Natural killer cell treated with Interleukin-12 subunit alpha and Interleukin-12 subunit beta and Interleukin-15 and Interleukin-18, amount 100 ng/mL, for 72 hours (primary cell): ENCODE results near the gene KNTC1. TPM values are rescaled to one million over a fixed set of nuclear protein-coding genes. Genes with fewer than 3 reads are reported as not detected.

Experiments
- ATAC-seq, 2 donors: fragments of 150-1000 bp; cut with Tn5 transposase in 1 of 2; sonication (Bioruptor Pico), chemical (Tn5 transposase) in 1 of 2; 2 replicates each; pipeline ENCODE4 v1.10.0; 2021
- DNase-seq: peaks from one replicate; pipeline ENCODE4 v3.0.0; 2022; ENCODE audit warnings: low spot score
- H3K27ac Mint-ChIP-seq, 2 donors: 1 replicate in 1 of 2; 2 replicates in 1 of 2; pipeline ENCODE4 v1.8.0; 2022; ENCODE audit warnings: mixed read lengths in 2 of 2, mild to moderate bottlenecking in 1 of 2, moderate library complexity in 1 of 2
- H3K27me3 Mint-ChIP-seq, 2 donors: 1 replicate in 1 of 2; 2 replicates in 1 of 2; pipeline ENCODE4 v1.8.0; 2022; ENCODE audit warnings: mixed read lengths in 2 of 2
- H3K36me3 Mint-ChIP-seq: one replicate; pipeline ENCODE4 v1.8.0; 2022; ENCODE audit warnings: mixed read lengths
- H3K4me1 Mint-ChIP-seq, 2 donors: 1 replicate in 1 of 2; 2 replicates in 1 of 2; pipeline ENCODE4 v1.8.0; 2022; ENCODE audit warnings: low read depth in 2 of 2, mixed read lengths in 2 of 2, mild to moderate bottlenecking in 1 of 2
- H3K4me3 Mint-ChIP-seq: one replicate; pipeline ENCODE4 v1.8.0; 2022; ENCODE audit warnings: mixed read lengths
- H3K9me3 Mint-ChIP-seq: 2 replicates; pipeline ENCODE4 v1.8.0; 2022; ENCODE audit warnings: mixed read lengths
- total RNA-seq, 2 donors: library from RNA; stranded (reverse); gene quantifications; one replicate each; pipeline ENCODE4 v1.2.3, GENCODE V29; 2022

Gene KNTC1
- total RNA-seq, 2 donors from 2014 or later: 65.1 to 187 TPM

DNA sequence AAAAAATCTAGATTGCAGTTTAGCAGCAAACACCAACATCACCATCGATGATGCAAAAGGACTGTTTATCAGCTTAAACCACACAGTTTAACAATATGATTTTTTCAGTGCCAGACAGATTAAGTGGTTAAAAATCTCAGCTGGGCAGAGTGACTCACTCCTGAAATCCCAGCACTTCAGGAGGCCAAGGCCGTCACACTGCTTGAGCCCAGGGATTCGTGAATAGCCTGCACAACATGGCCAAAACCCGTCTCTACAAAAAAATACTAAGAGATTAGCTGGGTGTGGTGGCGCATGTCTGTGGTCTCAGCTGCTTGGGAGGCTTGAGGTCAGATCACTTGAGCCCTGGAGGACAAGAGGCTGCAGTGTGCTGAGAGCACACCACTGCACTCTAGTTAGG, 9.2 kb upstream of the KNTC1 start:
- Mint-ChIP-seq H3K27me3 (no peaks in the 10 kb centered on the region), H3K27ac (peak overlapping the region; percentile 45 to 61), H3K4me3 (peak overlapping the region; percentile 39), H3K9me3 (no peaks in the 10 kb centered on the region), H3K36me3 (peaks cover 52% of the 10 kb centered on the region), H3K4me1 (peaks cover 35 to 43% of the 10 kb centered on the region in 2 donors)
- no peak for DNase-seq
- ATAC-seq: peak in 1 of 2 donors; percentile 43

DNA sequence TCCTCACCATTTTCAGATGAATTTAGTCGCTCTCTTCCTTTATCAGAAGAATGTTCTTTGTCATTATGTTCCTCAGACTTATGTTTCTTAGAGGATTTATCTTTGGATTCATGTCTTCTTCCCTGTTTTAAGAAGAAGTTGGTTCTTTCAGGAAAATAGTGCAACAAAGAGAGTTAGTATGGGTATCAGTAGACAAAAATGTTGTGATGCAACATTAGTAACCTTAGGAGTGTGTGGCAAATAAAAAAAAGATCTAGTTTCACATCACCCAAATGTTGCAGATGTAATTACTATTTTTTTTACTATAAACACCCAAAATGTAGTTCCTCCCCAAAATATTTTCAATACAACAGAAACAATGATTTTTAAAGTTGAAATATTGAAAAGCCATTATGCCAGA, 8.1 kb upstream of the KNTC1 start:
- peaks cover 43 to 53% of the 10 kb centered on the region in 2 donors for H3K4me1 Mint-ChIP-seq
- no peaks in the 10 kb centered on the region for H3K9me3 Mint-ChIP-seq
- no peaks in the 10 kb centered on the region for H3K27me3 Mint-ChIP-seq
- DNase-seq (no peak), ATAC-seq (no peak)
- peaks cover 58% of the 10 kb centered on the region for H3K36me3 Mint-ChIP-seq
- peak overlapping the region; percentile 13 for H3K4me3 Mint-ChIP-seq
- peak overlapping the region; percentile 57 to 63 for H3K27ac Mint-ChIP-seq

DNA sequence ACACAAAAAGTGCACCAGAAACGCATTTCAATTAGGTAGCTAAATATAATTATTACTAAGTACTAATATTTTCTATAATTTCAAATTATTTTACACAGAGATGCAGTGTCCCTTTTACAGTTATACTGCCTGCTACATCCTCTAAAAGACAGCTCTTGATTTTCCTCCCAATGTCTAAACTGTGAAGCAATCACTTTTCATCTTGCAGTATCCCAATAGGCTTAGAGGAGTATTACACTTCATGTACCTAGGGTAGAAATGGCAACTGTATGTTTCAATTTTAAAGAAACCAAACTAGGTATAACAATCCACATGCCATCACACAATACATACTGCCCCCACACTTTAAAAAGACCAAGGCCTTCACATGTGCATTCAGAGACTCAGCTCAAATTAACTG, 7.6 kb upstream of the KNTC1 start:
- Mint-ChIP-seq H3K36me3 (peaks cover 63% of the 10 kb centered on the region), H3K27ac (peak overlapping the region; percentile 16 to 63), H3K9me3 (no peaks in the 10 kb centered on the region), H3K4me1 (peaks cover 47 to 58% of the 10 kb centered on the region in 2 donors), H3K4me3 (no peak overlapping the region), H3K27me3 (no peaks in the 10 kb centered on the region)
- DNase-seq: no peak
- ATAC-seq: no peak

DNA sequence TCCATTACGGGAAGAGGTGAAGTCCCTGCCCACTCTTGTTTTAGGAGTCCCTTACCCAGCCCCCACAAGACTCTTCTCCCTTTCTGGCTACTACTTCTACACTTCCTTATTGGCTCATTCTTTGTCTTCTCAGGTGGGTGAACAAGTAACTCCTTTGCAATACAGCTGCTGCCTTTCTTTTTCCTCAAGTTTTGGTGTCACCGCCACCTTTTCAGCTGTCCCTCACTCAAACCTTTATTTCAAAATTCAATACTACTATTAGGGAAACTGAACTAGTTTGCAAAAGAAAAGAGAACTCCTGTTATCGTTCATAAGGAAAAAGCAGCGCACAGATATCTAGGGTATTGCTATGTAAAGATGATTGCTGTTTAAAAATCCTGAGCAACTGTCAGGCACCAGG, 6.4 kb upstream of the KNTC1 start:
- DNase-seq (no peak), ATAC-seq (no peak)
- peaks cover 62% of the 10 kb centered on the region for H3K36me3 Mint-ChIP-seq
- H3K27me3 Mint-ChIP-seq: no peaks in the 10 kb centered on the region
- H3K4me1 Mint-ChIP-seq: peaks cover 50 to 61% of the 10 kb centered on the region in 2 donors
- no peak overlapping the region for H3K27ac Mint-ChIP-seq
- no peak overlapping the region for H3K4me3 Mint-ChIP-seq
- no peaks in the 10 kb centered on the region for H3K9me3 Mint-ChIP-seq

DNA sequence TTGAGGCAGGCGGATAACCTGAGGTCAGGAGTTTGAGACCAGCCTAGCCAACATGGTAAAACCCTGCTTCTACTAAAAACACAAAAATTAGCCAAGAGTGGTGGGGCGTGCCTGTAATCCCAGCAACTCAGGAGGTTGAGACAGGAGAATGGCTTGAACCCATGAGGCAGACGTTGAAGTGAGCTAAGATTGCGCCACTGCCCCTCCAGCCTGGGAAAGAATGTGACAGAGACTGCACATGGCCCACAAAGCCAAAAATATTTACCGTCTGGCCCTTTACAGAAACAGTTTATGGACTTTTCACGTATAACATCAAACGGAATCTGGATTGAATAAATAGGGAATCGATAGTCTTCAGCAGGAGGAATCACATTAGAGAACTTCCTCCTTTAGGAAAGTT, 3.8 kb upstream of the KNTC1 start:
- Mint-ChIP-seq H3K4me1 (peaks cover 40 to 48% of the 10 kb centered on the region in 2 donors), H3K27me3 (no peaks in the 10 kb centered on the region), H3K27ac (no peak overlapping the region), H3K9me3 (no peaks in the 10 kb centered on the region), H3K4me3 (no peak overlapping the region), H3K36me3 (peaks cover 46% of the 10 kb centered on the region)
- DNase-seq (no peak), ATAC-seq (no peak)

DNA sequence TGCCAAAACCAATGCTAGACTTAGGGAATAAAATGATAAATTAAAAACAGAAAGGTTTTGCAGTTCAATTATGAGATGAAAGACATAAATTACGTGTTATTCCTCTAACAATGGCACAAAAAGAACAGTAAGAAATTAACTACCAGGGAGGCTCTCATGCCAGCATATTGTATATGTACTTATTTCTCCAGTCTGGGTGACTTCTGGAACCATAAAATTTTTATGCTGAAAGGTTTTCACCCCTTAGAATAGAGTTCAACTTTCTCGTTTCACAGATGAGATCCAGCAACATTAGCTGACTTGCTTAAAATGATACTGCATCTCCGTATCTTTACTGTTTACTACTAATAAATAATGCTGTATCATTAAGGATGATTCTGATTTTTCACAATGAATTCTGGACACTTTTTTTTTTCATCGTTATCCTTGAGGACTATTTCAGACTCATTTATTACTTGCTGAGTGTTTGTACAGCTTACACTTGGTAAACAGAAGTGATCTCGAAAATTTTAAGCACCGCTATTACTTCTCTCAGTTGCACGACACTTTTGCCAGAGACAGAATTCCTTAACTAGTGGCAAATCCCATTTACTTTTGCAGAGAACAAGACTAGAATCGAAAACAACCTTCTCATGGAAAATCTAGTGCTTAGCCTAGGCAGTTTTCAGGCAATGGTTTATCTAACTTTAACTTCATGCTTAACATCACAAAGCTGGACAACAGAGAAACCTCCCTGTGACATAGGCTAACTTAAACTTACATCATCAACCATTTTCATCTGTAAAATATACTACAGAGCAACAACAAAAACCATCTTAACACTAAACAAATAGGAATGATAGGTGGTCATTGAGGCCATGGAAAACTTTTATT, 3.0 kb upstream of the KNTC1 start:
- Mint-ChIP-seq H3K36me3 (peaks cover 40% of the 10 kb centered on the region), H3K4me3 (no peak overlapping the region), H3K9me3 (no peaks in the 10 kb centered on the region), H3K4me1 (peaks cover 36 to 42% of the 10 kb centered on the region in 2 donors), H3K27me3 (no peaks in the 10 kb centered on the region), H3K27ac (no peak overlapping the region)
- DNase-seq (no peak), ATAC-seq (no peak)

DNA sequence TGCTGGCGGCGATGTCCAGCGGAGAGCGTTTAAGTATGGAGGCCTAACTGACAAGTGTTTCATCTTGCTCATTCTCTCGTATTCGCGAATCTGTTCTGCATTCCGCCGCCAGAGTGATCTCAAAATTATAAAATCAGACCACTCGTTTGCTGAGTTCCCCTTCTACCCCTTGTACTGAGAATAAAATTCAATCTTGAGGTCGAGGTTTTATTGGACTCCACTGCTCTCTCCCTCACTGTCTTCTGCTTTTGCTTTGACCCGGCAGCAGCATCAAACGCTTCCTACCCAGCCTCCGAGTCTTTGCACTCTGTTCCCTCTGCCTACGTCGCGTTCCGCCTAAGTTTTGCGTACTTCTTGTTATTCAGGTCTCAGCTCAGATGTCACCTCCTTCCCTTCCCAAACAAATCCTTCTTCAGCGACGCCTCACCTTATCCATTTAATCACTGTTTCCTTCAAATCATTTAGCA, 462 bp downstream of the KNTC1 start:
- no peak for DNase-seq
- no peaks in the 10 kb centered on the region for H3K9me3 Mint-ChIP-seq
- no peak overlapping the region for H3K27ac Mint-ChIP-seq
- no peaks in the 10 kb centered on the region for H3K27me3 Mint-ChIP-seq
- peaks cover 19% of the 10 kb centered on the region for H3K36me3 Mint-ChIP-seq
- no peak overlapping the region for H3K4me3 Mint-ChIP-seq
- H3K4me1 Mint-ChIP-seq: peaks cover 15 to 17% of the 10 kb centered on the region in 2 donors
- ATAC-seq: no peak

DNA sequence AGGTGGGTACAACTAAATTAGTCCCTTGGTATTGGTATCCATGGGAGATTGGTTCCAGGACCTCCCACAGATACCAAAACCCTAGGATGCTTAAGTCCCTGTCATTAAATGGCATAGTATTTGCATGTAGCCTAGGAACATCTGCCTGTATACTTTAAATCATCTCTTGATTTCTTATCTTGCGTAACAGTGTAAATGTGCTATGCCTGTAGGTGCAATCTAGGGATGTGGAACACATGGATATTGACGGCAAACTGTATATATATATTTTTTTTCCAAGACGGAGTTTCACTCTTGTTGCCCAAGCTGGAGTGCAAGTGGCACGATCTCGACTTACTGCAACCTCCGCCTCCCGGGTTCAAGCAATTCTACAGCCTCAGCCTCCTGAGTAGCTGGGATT, 1.5 kb downstream of the KNTC1 start:
- Mint-ChIP-seq H3K4me1 (peaks cover 10 to 11% of the 10 kb centered on the region in 2 donors), H3K27me3 (no peaks in the 10 kb centered on the region), H3K9me3 (no peaks in the 10 kb centered on the region), H3K36me3 (peaks cover 14% of the 10 kb centered on the region), H3K4me3 (no peak overlapping the region), H3K27ac (no peak overlapping the region)
- DNase-seq (no peak), ATAC-seq (no peak)

DNA sequence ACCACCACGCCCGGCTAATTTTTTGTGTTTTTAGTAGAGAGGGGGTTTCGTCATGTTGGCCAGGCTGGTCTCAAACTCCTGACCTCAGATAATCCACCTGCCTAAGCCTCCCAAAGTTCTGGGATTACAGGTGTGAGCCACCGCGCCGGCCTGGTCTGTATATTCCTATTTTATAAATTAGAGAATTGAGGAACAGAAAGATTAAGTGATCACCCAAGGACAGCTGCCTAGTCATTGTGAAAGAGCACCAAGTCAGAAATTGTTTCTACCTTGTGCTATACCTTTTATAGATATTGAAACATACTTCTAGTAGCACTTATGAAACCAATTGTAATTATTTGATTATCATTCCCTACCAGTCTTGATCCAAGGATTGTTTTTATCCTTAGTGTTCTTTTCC, 1.9 kb downstream of the KNTC1 start:
- H3K4me1 Mint-ChIP-seq: peaks cover 7% of the 10 kb centered on the region in 2 donors
- H3K4me3 Mint-ChIP-seq: no peak overlapping the region
- H3K27me3 Mint-ChIP-seq: no peaks in the 10 kb centered on the region
- peaks cover 12% of the 10 kb centered on the region for H3K36me3 Mint-ChIP-seq
- no peak for DNase-seq
- no peak overlapping the region for H3K27ac Mint-ChIP-seq
- H3K9me3 Mint-ChIP-seq: no peaks in the 10 kb centered on the region
- ATAC-seq: no peak

DNA sequence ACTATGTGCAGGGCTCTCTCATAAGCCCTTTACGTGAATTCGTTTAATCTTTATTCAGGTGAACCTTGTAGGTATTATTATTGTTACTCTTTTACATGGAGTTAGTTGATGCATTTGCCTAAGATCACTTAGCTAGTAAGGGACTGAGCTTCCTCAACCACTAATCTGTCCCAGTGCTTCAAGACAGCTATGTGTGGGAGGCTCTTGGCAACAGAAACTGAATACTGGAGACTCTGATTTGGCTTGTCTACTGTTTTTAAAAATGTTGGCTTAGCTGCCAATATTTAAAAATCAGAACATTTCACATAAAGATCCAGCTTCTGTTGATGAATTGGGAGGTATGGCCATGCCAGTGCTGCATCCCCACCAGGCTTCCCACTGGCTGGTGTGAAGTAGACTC, 6.8 kb downstream of the KNTC1 start:
- Mint-ChIP-seq H3K36me3 (peaks cover 6% of the 10 kb centered on the region), H3K4me3 (no peak overlapping the region), H3K27me3 (no peaks in the 10 kb centered on the region), H3K4me1 (no peaks in the 10 kb centered on the region), H3K27ac (no peak overlapping the region), H3K9me3 (no peaks in the 10 kb centered on the region)
- ATAC-seq: no peak
- no peak for DNase-seq

DNA sequence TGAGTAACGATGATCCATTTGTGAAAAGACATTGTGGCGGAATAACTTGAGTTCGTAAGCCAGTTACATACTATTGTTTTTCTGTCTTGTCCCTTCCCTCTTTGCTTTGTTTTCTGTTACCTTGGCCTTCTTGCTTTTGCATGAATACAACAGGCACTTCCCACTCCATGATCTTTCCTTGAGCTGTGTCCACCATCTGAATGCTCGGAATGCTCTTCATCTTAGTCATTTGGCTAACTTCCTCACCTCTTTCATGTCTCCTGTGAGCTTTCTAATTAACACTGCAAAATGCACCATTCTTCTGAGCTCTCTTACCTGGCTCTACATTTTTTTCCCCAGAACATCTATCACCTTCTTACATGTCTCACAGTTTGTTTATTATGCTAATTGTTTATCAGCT, 10.0 kb downstream of the KNTC1 start:
- no peak for DNase-seq
- no peak overlapping the region for H3K4me3 Mint-ChIP-seq

DNA sequence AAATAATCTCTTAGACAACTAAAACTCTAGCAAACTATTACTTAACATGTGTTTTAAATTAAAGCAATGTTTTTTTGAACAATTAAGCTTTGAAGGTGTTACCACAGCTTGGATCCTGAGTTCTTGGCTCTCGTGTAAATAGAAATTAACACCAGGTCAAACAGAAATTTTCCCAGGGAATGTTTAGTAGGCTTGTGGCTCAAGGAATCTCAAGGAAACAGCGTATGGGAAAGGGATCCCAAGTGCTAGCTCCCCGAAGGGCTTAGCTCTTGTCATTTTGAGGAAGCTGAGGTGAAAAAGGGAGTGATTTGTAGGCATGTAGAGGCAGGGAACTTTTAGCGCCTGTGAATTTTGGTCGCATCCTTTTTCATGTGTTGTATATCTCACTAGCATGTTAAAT, 11.4 kb downstream of the KNTC1 start:
- peaks cover 6% of the 10 kb centered on the region for H3K36me3 Mint-ChIP-seq

More for the DNA sequence above, 10.0 kb downstream of the KNTC1 start:
- Mint-ChIP-seq H3K27me3 (no peaks in the 10 kb centered on the region), H3K27ac (no peak overlapping the region), H3K36me3 (peaks cover 6% of the 10 kb centered on the region), H3K4me1 (no peaks in the 10 kb centered on the region), H3K9me3 (no peaks in the 10 kb centered on the region)
- ATAC-seq: no peak

DNA sequence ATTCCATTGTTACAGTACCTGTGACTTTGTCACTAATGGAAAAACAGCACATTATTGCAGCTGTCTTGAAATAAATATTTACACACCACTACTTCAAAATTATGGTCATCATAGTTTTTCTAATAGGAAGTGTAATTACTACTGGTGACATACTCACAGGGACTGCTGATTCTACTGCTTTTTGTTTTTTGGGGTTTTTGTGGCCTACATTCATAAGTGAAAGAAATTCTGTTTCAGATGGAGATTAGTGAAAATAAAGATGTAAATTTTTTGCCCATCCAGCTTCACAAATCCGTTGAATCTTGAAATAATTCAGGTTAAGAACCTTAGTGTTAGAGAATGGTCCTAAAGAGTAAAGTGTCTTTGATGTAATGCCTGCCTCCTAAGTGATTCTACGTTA, 17.5 kb downstream of the KNTC1 start:
- H3K9me3 Mint-ChIP-seq: no peaks in the 10 kb centered on the region
- ATAC-seq (no peak), DNase-seq (no peak)
- no peaks in the 10 kb centered on the region for H3K4me1 Mint-ChIP-seq
- H3K4me3 Mint-ChIP-seq: no peak overlapping the region
- peaks cover 8% of the 10 kb centered on the region for H3K36me3 Mint-ChIP-seq
- no peaks in the 10 kb centered on the region for H3K27me3 Mint-ChIP-seq
- no peak overlapping the region for H3K27ac Mint-ChIP-seq

More for the DNA sequence above, 11.4 kb downstream of the KNTC1 start:
- DNase-seq (no peak), ATAC-seq (no peak)
- Mint-ChIP-seq H3K4me1 (no peaks in the 10 kb centered on the region), H3K4me3 (no peak overlapping the region), H3K9me3 (no peaks in the 10 kb centered on the region), H3K27me3 (no peaks in the 10 kb centered on the region), H3K27ac (no peak overlapping the region)

DNA sequence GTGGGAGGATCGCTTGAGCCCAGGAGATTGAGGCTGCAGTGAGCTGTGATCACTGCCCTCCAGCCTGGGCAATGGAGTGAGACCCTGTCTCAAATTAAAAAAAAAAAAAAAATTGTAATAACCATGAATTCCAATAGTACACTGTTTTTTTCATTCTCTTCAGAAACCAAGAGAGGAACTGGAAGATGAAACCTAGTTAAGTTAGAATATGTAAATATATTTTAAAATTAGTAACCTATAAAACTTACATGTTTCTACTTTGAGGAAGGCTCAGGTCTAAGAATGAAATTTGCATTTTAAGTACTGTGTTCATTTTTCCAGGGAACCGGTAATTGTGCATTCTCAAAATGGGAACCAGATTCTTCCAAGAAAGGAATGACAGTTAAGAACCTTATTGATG, 18.8 kb downstream of the KNTC1 start:
- Mint-ChIP-seq H3K9me3 (no peaks in the 10 kb centered on the region), H3K4me1 (no peaks in the 10 kb centered on the region), H3K36me3 (peaks cover 13% of the 10 kb centered on the region), H3K27me3 (no peaks in the 10 kb centered on the region), H3K27ac (no peak overlapping the region), H3K4me3 (no peak overlapping the region)
- DNase-seq (no peak), ATAC-seq (no peak)
